ENCODE measurements around the gene SREBF2. TPM values are rescaled to one million over a fixed set of nuclear protein-coding genes. Genes with fewer than 3 reads are reported as not detected.

SREBF2 gene
- total RNA-seq, 2 experiments from 2014 or later: 167 to 312 TPM

DNA sequence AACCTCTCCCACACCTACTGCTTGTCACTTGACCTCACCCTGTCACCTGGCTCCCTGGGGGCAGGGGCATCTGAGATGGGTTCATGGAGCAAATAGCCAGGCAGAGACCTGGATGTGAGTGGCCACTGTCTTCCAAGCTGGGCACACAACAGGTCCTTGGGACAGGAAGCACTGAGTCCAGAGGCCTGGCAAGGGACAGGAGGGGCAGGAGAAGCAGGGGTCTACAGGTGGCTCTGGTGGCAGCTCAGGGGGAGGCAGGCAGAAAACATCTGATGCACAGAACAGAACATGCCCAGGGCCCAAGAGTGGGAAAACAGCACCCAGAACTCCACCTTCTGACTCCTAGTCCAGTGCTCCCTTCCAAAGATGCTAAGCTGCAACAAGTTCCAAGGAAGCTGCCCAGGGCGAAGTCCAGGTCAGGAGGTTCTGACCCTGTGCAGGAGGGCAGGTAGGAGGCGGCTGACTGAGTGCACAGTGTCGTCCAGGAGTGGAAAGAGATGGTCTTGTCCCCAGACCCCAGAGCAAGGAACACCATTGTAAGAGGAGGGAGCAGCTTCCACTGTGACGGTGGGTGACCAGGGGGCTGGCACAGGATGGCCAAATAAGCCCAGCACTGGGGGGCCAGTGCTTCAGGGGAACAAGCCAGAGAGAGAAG lies 90.2 kb downstream of the SREBF2 start:
- no peak for DNase-seq (ENCODE audit: low spot score)
- Histone ChIP-seq H3K79me2 (ENCODE audit: insufficient read depth, low read depth, low read length) (peaks cover 4% of the 10 kb centered on the region; the same call in 1 of the 2 replicates), H4K20me1 (ENCODE audit: insufficient read depth, low read length) (0 out of 2 replicates have a peak, but pooled peaks cover 4% of the 10 kb centered on the region), H3K9me2 (ENCODE audit: insufficient read depth, low read length) (no peaks in the 10 kb centered on the region), H3K4me2 (ENCODE audit: low read length) (peak overlapping the region; percentile 80), H3K36me3 (ENCODE audit: insufficient read depth, low read length) (peaks cover 17% of the 10 kb centered on the region; the same call in 1 of the 2 replicates), H3K4me3 (ENCODE audit: low read depth, low read length, poor library complexity, severe bottlenecking) (no peak overlapping the region), H3K9me3 (ENCODE audit: low read length) (no peaks in the 10 kb centered on the region), H3K4me1 (ENCODE audit: insufficient read depth, low read length, poor library complexity, severe bottlenecking) (peaks cover 98% of the 10 kb centered on the region), H2AFZ (ENCODE audit: low read length) (no peak overlapping the region), H3K27ac (ENCODE audit: low read depth, low read length, poor library complexity, severe bottlenecking) (peak overlapping the region; percentile 88)
- ChIA-PET CTCF (ENCODE audit: unreplicated experiment) (no interaction called here), POLR2A (interaction anchor here (1.1 to 2.2 kb wide), 4 partner anchors 13 to 61 kb away, joined by 3 to 7 read pairs (median 4); no protein-coding TSS in a partner anchor)
- intact Hi-C loops (cut with micrococcal nuclease; ENCODE audit: unreplicated experiment): loop anchor here (5.0 kb wide), 1 partner anchor 91 kb away; the partner anchor contains the start of gene SREBF2
- TF ChIP-seq, protein P1, sequence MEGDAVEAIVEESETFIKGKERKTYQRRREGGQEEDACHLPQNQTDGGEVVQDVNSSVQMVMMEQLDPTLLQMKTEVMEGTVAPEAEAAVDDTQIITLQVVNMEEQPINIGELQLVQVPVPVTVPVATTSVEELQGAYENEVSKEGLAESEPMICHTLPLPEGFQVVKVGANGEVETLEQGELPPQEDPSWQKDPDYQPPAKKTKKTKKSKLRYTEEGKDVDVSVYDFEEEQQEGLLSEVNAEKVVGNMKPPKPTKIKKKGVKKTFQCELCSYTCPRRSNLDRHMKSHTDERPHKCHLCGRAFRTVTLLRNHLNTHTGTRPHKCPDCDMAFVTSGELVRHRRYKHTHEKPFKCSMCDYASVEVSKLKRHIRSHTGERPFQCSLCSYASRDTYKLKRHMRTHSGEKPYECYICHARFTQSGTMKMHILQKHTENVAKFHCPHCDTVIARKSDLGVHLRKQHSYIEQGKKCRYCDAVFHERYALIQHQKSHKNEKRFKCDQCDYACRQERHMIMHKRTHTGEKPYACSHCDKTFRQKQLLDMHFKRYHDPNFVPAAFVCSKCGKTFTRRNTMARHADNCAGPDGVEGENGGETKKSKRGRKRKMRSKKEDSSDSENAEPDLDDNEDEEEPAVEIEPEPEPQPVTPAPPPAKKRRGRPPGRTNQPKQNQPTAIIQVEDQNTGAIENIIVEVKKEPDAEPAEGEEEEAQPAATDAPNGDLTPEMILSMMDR (conservative IDR thresholded peaks at IDR 0.05; ENCODE audit: low read length): no peak
- TF ChIP-seq EZH2phosphoT487 (IDR thresholded peaks at IDR 0.05; ENCODE audit: borderline replicate concordance, low read depth, low read length): no peak
- BruUV-seq (replicated peaks): no TSS peak

DNA sequence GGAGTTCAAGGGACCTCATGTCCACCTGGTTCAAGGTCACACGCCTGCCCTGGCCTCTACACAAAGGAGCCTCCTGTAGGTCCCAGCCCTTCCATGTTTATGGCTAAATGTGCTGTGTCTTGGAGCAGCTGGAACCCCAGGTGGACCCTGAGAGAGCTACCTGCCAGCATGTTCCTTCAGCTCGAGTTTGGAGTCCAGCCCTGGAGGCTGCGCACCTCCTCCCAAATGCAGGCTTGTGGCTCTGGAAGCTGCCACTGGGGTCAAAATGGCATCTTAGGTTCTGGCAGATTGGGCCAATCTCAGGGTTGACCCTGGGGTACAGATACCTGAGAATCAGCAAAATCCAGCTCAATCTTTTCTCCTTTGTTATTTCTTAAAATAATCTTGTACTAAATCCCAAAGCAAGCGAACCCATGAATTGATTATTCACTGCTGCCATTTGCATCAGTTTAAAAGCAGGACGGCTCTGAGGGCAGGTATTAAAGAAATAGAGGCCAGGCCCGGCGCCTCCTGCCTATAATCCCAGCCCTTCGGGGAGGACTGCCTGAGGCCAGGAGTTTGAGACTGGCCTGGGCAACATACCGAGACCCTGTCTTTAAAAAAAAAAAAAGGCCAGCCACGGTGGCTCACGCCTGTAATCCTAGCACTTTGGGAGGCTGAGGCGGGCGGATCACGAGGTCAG lies 90.8 kb downstream of the SREBF2 start:
- DNase-seq (ENCODE audit: low spot score): no peak
- H3K9me3 ChIP-seq (ENCODE audit: low read length): no peaks in the 10 kb centered on the region
- peaks cover 4% of the 10 kb centered on the region; the same call in 1 of the 2 replicates for H3K79me2 ChIP-seq (ENCODE audit: insufficient read depth, low read depth, low read length)
- POLR2A ChIA-PET: interaction anchor here (0.5 to 2.2 kb wide), 7 partner anchors 9 to 1011 kb away, joined by 3 to 7 read pairs (median 4); partner anchors contain the start of gene SHISA8
- H4K20me1 ChIP-seq (ENCODE audit: insufficient read depth, low read length): 0 out of 2 replicates have a peak, but pooled peaks cover 4% of the 10 kb centered on the region
- H3K4me2 ChIP-seq (ENCODE audit: low read length): peak overlapping the region; percentile 80
- CTCF ChIA-PET (ENCODE audit: unreplicated experiment): no interaction called here
- no peak overlapping the region for H2AFZ ChIP-seq (ENCODE audit: low read length)
- intact Hi-C loops (cut with micrococcal nuclease; ENCODE audit: unreplicated experiment): loop anchor here (5.0 kb wide), 1 partner anchor 91 kb away; the partner anchor contains the start of gene SREBF2
- TF ChIP-seq, protein P1 (conservative IDR thresholded peaks at IDR 0.05; ENCODE audit: low read length): no peak
- TF ChIP-seq EZH2phosphoT487 (IDR thresholded peaks at IDR 0.05; ENCODE audit: borderline replicate concordance, low read depth, low read length): no peak
- peaks cover 17% of the 10 kb centered on the region; the same call in 1 of the 2 replicates for H3K36me3 ChIP-seq (ENCODE audit: insufficient read depth, low read length)
- H3K4me3 ChIP-seq (ENCODE audit: low read depth, low read length, poor library complexity, severe bottlenecking): no peak overlapping the region
- H3K4me1 ChIP-seq (ENCODE audit: insufficient read depth, low read length, poor library complexity, severe bottlenecking): peaks cover 98% of the 10 kb centered on the region
- H3K9me2 ChIP-seq (ENCODE audit: insufficient read depth, low read length): no peaks in the 10 kb centered on the region
- TSS peak; percentile 48 for BruUV-seq (replicated peaks)
- H3K27ac ChIP-seq (ENCODE audit: low read depth, low read length, poor library complexity, severe bottlenecking): peak overlapping the region; percentile 88
